HepG2 (cell line): ENCODE results near the gene SRR. TPM values are rescaled to one million over a fixed set of nuclear protein-coding genes. Genes with fewer than 3 reads are reported as not detected.

Experiments used
- ASH2L ChIP-seq: fragments of 300-600, 200-600 bp; sonication (generic); IDR thresholded peaks from 2 replicates; pipeline ENCODE4 v1.7.0; 2017; ENCODE audit warnings: low read depth, mild to moderate bottlenecking, moderate library complexity, mixed read lengths, low read length; ENCODE audit not compliant: insufficient read length
- ATF2 ChIP-seq: sonication (generic); formaldehyde crosslinking; IDR thresholded peaks from 2 replicates; pipeline ENCODE4 v1.4.0; 2020; ENCODE audit warnings: missing genetic modification reagents
- HDAC6 ChIP-seq: fragments of 200-600 bp; sonication (generic); IDR thresholded peaks from 2 replicates; pipeline ENCODE4 v1.7.0; 2017; ENCODE audit warnings: mild to moderate bottlenecking, antibody characterized with exemption, low read length, low read depth
- HOXA9 ChIP-seq: sonication (generic); formaldehyde crosslinking; IDR thresholded peaks from 2 replicates; pipeline ENCODE4 v1.8.1; 2022; ENCODE audit warnings: missing genetic modification reagents, mild to moderate bottlenecking, moderate library complexity, borderline replicate concordance
- LCORL ChIP-seq, 2 experiments: fragments of 450-650 bp in 1 of 2; sonication (generic) in 1 of 2; formaldehyde crosslinking in 1 of 2; IDR thresholded peaks; 2 replicates each; pipeline versions ENCODE4 v1.5.0 to v1.6.1; 2017 to 2020; ENCODE audit warnings: antibody characterized with exemption in 1 of 2, missing genetic modification reagents in 1 of 2
- PHF20 ChIP-seq: sonication (generic); formaldehyde crosslinking; IDR thresholded peaks from 2 replicates; pipeline ENCODE4 v1.5.0; 2020; ENCODE audit warnings: mild to moderate bottlenecking, missing genetic modification reagents
- SALL2 ChIP-seq: sonication (generic); formaldehyde crosslinking; IDR thresholded peaks from 2 replicates; pipeline ENCODE4 v1.8.1; 2023; ENCODE audit warnings: mild to moderate bottlenecking, missing genetic modification reagents, inconsistent platforms
- SNAI1 ChIP-seq: sonication (generic); formaldehyde crosslinking; IDR thresholded peaks from 2 replicates; pipeline ENCODE4 v1.5.0; 2020; ENCODE audit warnings: mild to moderate bottlenecking, missing genetic modification reagents, borderline replicate concordance
- TEAD3 ChIP-seq: optimal IDR thresholded peaks from 2 replicates; pipeline ENCODE3; 2016; ENCODE audit warnings: borderline replicate concordance
- TIGD3 ChIP-seq: sonication (generic); formaldehyde crosslinking; IDR thresholded peaks from 2 replicates; pipeline ENCODE4 v1.5.1; 2020; ENCODE audit warnings: mild to moderate bottlenecking, missing genetic modification reagents, borderline replicate concordance
- ZBTB7B ChIP-seq: sonication (generic); formaldehyde crosslinking; IDR thresholded peaks from 2 replicates; pipeline ENCODE4 v1.4.0; 2020; ENCODE audit warnings: missing genetic modification reagents
- ZNF160 ChIP-seq: sonication (generic); formaldehyde crosslinking; IDR thresholded peaks from 2 replicates; pipeline ENCODE4 v1.8.0; 2022; ENCODE audit warnings: mild to moderate bottlenecking, inconsistent platforms, missing genetic modification reagents
- ZNF207 ChIP-seq: fragments of 450-650 bp; IDR thresholded peaks from 2 replicates; pipeline ENCODE4 v1.6.1; 2016; ENCODE audit warnings: antibody characterized with exemption, borderline replicate concordance
- ZNF331 ChIP-seq: sonication (generic); formaldehyde crosslinking; IDR thresholded peaks from 2 replicates; pipeline ENCODE4 v1.4.0; 2020; ENCODE audit warnings: missing genetic modification reagents
- ZNF335 ChIP-seq: sonication (generic); formaldehyde crosslinking; IDR thresholded peaks from 2 replicates; pipeline ENCODE4 v1.4.0; 2020; ENCODE audit warnings: missing genetic modification reagents
- ZNF558 ChIP-seq: sonication (generic); formaldehyde crosslinking; IDR thresholded peaks from 2 replicates; pipeline ENCODE4 v1.9.0; 2022; ENCODE audit warnings: mild to moderate bottlenecking, missing genetic modification reagents, borderline replicate concordance
- ZNF75D ChIP-seq: sonication (generic); formaldehyde crosslinking; IDR thresholded peaks from 2 replicates; pipeline ENCODE4 v1.8.1; 2023; ENCODE audit warnings: missing genetic modification reagents, mild to moderate bottlenecking, borderline replicate concordance
- ZNF761 ChIP-seq: sonication (generic); formaldehyde crosslinking; conservative IDR thresholded peaks from 2 replicates; pipeline ENCODE4 v1.4.0; 2020; ENCODE audit warnings: mild to moderate bottlenecking, missing genetic modification reagents
- ZNF777 ChIP-seq: sonication (generic); formaldehyde crosslinking; IDR thresholded peaks from 2 replicates; pipeline ENCODE4 v1.4.0; 2020; ENCODE audit warnings: missing genetic modification reagents
- polyA plus RNA-seq, 8 experiments: library from polyadenylated mRNA; depleted of rRNA in 3 of 8; stranded (reverse) in 7 of 8; unstranded in 1 of 8; fragments of >200 nt; fragmentation: Illumina TruSeq in 4 of 8; extraction: Trizol in 4 of 8; gene quantifications; 2 replicates each; pipeline versions ENCODE4 v1.2.1 to v1.2.3, GENCODE V29; 2011 to 2016; ENCODE audit warnings: low read depth in 4 of 8, missing spikeins in 1 of 8, mixed read lengths in 1 of 8; ENCODE audit not compliant: insufficient read depth in 1 of 8
- total RNA-seq, 5 experiments: library from RNA; depleted of rRNA; stranded (reverse); fragments of >200 nt; fragmentation: Illumina TruSeq; extraction: Trizol; gene quantifications; 2 replicates each; pipeline ENCODE4 v1.2.3, GENCODE V29; 2016; ENCODE audit warnings: low read depth in 1 of 5
- TF ChIP-seq, protein P1 (sequence below): IDR thresholded peaks from 2 replicates; pipeline ENCODE4 v1.6.1; 2016; ENCODE audit warnings: missing biosample characterization, missing genetic modification reagents, low read depth
- TF ChIP-seq, protein P2 (sequence below): sonication (generic); formaldehyde crosslinking; IDR thresholded peaks from 2 replicates; pipeline ENCODE4 v1.4.0; 2020; ENCODE audit warnings: missing genetic modification reagents

Gene SRR
- total and polyA plus RNA-seq, 2 of the 13 experiments (the other 11 are each of a cell fraction or from before 2014, with no cell fraction given) = 3.6 to 7.8 TPM

DNA sequence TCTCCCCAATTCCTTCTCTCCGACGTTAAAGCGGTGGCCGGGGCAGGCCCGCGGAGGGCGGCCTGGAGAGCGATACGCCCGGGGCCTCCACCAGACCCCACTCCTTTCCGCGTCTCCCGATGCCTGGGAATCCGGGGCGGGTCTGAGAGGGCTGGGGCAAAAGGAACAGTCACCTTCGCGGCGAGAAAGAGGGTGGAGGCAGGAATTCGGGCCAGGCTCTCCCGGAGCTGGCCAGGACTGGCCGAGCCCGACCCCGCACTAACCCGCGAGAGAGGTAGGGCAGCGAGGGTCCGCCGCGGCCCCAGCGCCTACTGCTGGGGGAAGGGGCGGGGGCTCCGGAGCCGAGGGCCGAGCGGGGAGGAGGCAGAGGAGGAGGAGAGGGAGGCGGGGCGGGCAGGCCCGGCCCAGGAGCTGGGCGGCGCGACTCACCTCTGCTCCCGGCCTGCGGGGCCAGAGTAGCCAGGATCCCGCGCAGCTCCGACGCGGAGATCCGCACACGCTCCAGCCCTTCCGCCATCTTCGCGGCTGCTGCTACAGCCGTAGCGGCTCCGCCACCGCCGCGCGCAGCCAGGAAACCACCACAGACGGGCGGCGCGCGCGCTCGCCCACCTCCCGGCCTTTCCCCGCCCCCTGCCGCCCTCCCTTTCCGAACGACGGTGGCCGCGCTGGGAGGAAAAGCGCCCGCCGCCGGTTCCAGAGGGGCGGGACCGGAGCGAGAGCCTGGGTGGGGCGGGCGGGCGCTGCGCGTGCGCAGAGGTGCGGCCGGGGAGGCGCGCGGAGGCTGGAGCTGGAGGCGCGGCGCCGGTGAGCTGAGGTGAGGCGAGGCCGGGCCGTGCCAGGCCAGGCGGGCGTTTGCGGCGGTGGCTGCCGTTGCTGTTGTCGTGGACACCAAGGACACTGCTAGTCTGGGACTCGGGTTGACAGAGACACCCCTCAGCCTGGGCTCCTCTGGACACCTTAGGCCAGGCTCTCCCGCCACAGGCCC lies at the start of gene SRR, which contains the start of gene SMG6 (continued):
- no peak for TF ChIP-seq TIGD3
- TF ChIP-seq SNAI1 (CRISPR knock-in tag) = 0 out of 2 replicates have a peak, but pooled peaks have one; percentile 47
- TF ChIP-seq, protein P1, sequence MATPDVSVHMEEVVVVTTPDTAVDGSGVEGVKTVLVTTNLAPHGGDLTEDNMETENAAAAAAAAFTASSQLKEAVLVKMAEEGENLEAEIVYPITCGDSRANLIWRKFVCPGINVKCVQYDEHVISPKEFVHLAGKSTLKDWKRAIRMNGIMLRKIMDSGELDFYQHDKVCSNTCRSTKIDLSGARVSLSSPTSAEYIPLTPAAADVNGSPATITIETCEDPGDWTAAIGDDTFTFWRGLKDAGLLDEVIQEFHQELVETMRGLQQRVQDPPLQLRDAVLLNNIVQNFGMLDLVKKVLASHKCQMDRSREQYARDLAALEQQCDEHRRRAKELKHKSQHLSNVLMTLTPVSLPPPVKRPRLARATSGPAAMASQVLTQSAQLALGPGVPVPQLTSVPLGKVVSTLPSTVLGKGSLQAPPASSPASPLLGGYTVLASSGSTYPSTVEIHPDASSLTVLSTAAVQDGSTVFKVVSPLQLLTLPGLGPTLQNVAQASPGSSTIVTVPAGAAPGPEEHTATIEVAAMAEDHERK (CRISPR knock-in tag) = no peak
- no peak for TF ChIP-seq HDAC6
- no peak for TF ChIP-seq HOXA9 (CRISPR knock-in tag)
- TF ChIP-seq ZNF75D = no peak
- TF ChIP-seq TEAD3 (CRISPR knock-in tag) = peak; percentile 14
- 0 out of 2 replicates have a peak, but pooled peaks have one; percentile 27 for TF ChIP-seq ZNF761 (CRISPR knock-in tag)
- no peak for TF ChIP-seq SALL2 (CRISPR knock-in tag)
- no peak for TF ChIP-seq ZNF207
- TF ChIP-seq ASH2L = peak; percentile 74
- TF ChIP-seq ZNF558 (CRISPR knock-in tag) = no peak; the same call in 1 of the 2 replicates
- TF ChIP-seq LCORL (IDR thresholded peaks at IDR 0.05) = no peak
- TF ChIP-seq LCORL (CRISPR knock-in tag; IDR thresholded peaks at IDR 0.05) = peak; percentile 32; the same call in 1 of the 2 replicates
- 0 out of 2 replicates have a peak, but pooled peaks have one; percentile 30 for TF ChIP-seq ZNF331
- TF ChIP-seq PHF20 (CRISPR knock-in tag) = peak; percentile 74
- TF ChIP-seq ZNF335 (CRISPR knock-in tag) = no peak
- TF ChIP-seq, protein P2, sequence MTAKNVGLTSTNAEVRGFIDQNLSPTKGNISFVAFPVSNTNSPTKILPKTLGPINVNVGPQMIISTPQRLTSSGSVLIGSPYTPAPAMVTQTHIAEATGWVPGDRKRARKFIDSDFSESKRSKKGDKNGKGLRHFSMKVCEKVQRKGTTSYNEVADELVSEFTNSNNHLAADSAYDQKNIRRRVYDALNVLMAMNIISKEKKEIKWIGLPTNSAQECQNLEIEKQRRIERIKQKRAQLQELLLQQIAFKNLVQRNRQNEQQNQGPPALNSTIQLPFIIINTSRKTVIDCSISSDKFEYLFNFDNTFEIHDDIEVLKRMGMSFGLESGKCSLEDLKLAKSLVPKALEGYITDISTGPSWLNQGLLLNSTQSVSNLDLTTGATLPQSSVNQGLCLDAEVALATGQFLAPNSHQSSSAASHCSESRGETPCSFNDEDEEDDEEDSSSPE (CRISPR knock-in tag) = peak; percentile 46; the same call in 1 of the 2 replicates
- TF ChIP-seq ZNF160 (CRISPR knock-in tag) = peak; percentile 56
- peak; percentile 13; the same call in 1 of the 2 replicates for TF ChIP-seq ATF2 (CRISPR knock-in tag)
- TF ChIP-seq ZBTB7B (CRISPR knock-in tag) = peak; percentile 40; the same call in 1 of the 2 replicates
- TF ChIP-seq ZNF777 = peak; percentile 50
